AG04450 (cell line): ENCODE measurements around the gene ADORA1. TPM values are rescaled to one million over a fixed set of nuclear protein-coding genes. Genes with fewer than 3 reads are reported as not detected.

ENCODE experiments used
- CTCF ChIA-PET: fragments of 300-600, 350-600 bp; formaldehyde crosslinking; extraction: SDS; loops from one replicate; lab custom pipeline; 2022; ENCODE audit warnings: antibody characterized with exemption, inconsistent platforms; lab: Charles Lee
- POLR2A ChIA-PET: fragments of 350-600 bp; formaldehyde crosslinking; extraction: SDS; loops from one replicate; lab custom pipeline; 2021; ENCODE audit warnings: antibody characterized with exemption, inconsistent platforms; lab: Yijun Ruan, JAX
- DNase-seq: peaks from one replicate; pipeline ENCODE4 v3.0.0-alpha.2; 2011; ENCODE audit warnings: low read depth, low spot score
- H3K27ac ChIP-seq: one replicate; pipeline ENCODE4 v1.5.1; 2012; ENCODE audit warnings: low read depth, low read length, control low read depth
- H3K27me3 ChIP-seq: one replicate; pipeline ENCODE4 v1.6.0; 2012; ENCODE audit warnings: low read length; ENCODE audit not compliant: control insufficient read depth, insufficient read depth
- H3K4me3 ChIP-seq: 2 replicates; pipeline ENCODE4 v1.5.1; 2011; ENCODE audit warnings: mild to moderate bottlenecking, low read depth, low read length, control low read depth
- H3K9me3 ChIP-seq: 2 replicates; pipeline ENCODE4 v1.5.1; 2012; ENCODE audit warnings: low read length; ENCODE audit not compliant: control insufficient read depth, insufficient read depth
- polyA plus RNA-seq: library from polyadenylated mRNA; depleted of rRNA; stranded (reverse); fragments of >200 nt; gene quantifications from 2 replicates; pipeline ENCODE4 v1.2.3, GENCODE V29; 2011
- TF ChIP-seq, protein P1 (sequence below): IDR thresholded peaks from 2 replicates; pipeline ENCODE4 v1.5.1; 2011; ENCODE audit warnings: low read depth, low read length, control low read depth, inconsistent platforms

The ADORA1 gene
- polyA plus RNA-seq, 1 experiment, result 1.7 TPM

DNA sequence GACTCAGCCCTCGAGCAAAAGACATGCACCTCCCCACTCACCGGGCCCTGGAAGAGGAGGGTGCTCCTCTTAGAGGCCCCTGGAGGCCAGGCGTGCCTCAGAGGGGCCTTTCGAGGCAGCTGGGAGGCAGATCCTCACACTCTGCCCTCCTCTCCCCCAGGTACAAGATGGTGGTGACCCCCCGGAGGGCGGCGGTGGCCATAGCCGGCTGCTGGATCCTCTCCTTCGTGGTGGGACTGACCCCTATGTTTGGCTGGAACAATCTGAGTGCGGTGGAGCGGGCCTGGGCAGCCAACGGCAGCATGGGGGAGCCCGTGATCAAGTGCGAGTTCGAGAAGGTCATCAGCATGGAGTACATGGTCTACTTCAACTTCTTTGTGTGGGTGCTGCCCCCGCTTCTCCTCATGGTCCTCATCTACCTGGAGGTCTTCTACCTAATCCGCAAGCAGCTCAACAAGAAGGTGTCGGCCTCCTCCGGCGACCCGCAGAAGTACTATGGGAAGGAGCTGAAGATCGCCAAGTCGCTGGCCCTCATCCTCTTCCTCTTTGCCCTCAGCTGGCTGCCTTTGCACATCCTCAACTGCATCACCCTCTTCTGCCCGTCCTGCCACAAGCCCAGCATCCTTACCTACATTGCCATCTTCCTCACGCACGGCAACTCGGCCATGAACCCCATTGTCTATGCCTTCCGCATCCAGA lies 37.7 kb downstream of the ADORA1 start:
- peaks cover 37% of the 10 kb centered on the region for H3K27me3 ChIP-seq
- no peaks in the 10 kb centered on the region; the same call in 1 of the 2 replicates for H3K9me3 ChIP-seq
- no peak for DNase-seq
- H3K27ac ChIP-seq, result no peak overlapping the region
- CTCF ChIA-PET, result interaction anchor here (0.6 to 3.2 kb wide), 2 partner anchors 51 to 172 kb away, joined by 3 to 15 read pairs; no protein-coding TSS in a partner anchor
- H3K4me3 ChIP-seq, result no peak overlapping the region
- POLR2A ChIA-PET, result no interaction called here
- TF ChIP-seq, protein P1, sequence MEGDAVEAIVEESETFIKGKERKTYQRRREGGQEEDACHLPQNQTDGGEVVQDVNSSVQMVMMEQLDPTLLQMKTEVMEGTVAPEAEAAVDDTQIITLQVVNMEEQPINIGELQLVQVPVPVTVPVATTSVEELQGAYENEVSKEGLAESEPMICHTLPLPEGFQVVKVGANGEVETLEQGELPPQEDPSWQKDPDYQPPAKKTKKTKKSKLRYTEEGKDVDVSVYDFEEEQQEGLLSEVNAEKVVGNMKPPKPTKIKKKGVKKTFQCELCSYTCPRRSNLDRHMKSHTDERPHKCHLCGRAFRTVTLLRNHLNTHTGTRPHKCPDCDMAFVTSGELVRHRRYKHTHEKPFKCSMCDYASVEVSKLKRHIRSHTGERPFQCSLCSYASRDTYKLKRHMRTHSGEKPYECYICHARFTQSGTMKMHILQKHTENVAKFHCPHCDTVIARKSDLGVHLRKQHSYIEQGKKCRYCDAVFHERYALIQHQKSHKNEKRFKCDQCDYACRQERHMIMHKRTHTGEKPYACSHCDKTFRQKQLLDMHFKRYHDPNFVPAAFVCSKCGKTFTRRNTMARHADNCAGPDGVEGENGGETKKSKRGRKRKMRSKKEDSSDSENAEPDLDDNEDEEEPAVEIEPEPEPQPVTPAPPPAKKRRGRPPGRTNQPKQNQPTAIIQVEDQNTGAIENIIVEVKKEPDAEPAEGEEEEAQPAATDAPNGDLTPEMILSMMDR, result no peak

DNA sequence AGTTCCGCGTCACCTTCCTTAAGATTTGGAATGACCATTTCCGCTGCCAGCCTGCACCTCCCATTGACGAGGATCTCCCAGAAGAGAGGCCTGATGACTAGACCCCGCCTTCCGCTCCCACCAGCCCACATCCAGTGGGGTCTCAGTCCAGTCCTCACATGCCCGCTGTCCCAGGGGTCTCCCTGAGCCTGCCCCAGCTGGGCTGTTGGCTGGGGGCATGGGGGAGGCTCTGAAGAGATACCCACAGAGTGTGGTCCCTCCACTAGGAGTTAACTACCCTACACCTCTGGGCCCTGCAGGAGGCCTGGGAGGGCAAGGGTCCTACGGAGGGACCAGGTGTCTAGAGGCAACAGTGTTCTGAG lies 38.3 kb downstream of the ADORA1 start:
- Histone ChIP-seq H3K9me3 (no peaks in the 10 kb centered on the region; the same call in 1 of the 2 replicates), H3K27me3 (peaks cover 34% of the 10 kb centered on the region), H3K4me3 (no peak overlapping the region), H3K27ac (no peak overlapping the region)
- DNase-seq, result no peak
- TF ChIP-seq, protein P1, result no peak
- ChIA-PET CTCF (interaction anchor here (1.0 to 3.2 kb wide), 2 partner anchors 51 to 101 kb away, joined by 3 to 15 read pairs; no protein-coding TSS in a partner anchor), POLR2A (no interaction called here)

DNA sequence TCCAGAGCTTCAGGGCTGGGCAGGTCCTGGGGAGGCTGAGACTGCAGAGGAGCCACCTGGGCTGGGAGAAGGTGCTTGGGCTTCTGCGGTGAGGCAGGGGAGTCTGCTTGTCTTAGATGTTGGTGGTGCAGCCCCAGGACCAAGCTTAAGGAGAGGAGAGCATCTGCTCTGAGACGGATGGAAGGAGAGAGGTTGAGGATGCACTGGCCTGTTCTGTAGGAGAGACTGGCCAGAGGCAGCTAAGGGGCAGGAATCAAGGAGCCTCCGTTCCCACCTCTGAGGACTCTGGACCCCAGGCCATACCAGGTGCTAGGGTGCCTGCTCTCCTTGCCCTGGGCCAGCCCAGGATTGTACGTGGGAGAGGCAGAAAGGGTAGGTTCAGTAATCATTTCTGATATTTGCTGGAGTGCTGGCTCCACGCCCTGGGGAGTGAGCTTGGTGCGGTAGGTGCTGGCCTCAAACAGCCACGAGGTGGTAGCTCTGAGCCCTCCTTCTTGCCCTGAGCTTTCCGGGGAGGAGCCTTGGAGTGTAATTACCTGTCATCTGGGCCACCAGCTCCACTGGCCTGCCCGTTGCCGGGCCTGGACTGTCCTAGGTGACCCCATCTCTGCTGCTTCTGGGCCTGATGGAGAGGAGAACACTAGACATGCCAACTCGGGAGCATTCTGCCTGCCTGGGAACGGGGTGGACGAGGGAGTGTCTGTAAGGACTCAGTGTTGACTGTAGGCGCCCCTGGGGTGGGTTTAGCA lies 38.8 kb downstream of the ADORA1 start:
- peaks cover 32% of the 10 kb centered on the region for H3K27me3 ChIP-seq
- TF ChIP-seq, protein P1, result peak; percentile 35
- peaks cover 2% of the 10 kb centered on the region; the same call in 1 of the 2 replicates for H3K9me3 ChIP-seq
- DNase-seq, result no peak
- ChIA-PET POLR2A (no interaction called here), CTCF (interaction anchor here (1.0 to 3.2 kb wide), 2 partner anchors 50 to 101 kb away, joined by 3 to 15 read pairs; no protein-coding TSS in a partner anchor)
- no peak overlapping the region for H3K27ac ChIP-seq
- H3K4me3 ChIP-seq, result no peak overlapping the region

DNA sequence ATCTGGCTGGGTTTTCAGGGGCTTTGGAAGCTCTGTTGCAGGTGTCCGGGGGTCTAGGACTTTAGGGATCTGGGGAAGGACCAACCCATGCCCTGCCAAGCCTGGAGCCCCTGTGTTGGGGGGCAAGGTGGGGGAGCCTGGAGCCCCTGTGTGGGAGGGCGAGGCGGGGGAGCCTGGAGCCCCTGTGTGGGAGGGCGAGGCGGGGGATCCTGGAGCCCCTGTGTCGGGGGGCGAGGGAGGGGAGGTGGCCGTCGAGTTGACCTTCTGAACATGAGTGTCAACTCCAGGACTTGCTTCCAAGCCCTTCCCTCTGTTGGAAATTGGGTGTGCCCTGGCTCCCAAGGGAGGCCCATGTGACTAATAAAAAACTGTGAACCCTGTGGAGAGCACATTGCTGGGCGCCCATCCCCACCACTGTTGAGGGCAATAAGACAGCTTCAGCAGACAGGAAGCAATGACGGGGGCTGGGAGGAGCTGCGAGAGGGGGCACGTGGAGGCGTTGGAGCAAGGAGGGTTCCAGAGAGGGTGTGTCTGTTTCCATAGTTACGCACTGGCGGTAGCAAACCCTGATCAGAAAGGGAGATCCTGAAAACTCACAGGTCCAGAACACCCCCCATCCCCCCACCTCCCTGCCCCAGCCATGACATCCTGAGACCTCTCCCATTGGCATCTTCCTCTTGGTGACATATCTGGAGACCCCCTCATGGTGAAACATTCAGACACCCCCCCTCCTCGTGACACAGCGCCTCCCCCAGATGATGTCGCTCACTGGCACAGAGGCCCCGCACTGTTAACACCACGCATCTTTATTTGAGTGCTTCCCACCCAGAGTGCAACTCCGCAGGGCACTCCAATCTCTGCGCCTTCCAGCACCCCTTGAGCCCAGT lies 39.7 kb downstream of the ADORA1 start:
- H3K9me3 ChIP-seq, result peaks cover 5% of the 10 kb centered on the region; the same call in 1 of the 2 replicates
- H3K27me3 ChIP-seq, result peaks cover 27% of the 10 kb centered on the region
- POLR2A ChIA-PET, result no interaction called here
- DNase-seq, result no peak
- TF ChIP-seq, protein P1, result no peak
- no peak overlapping the region for H3K4me3 ChIP-seq
- CTCF ChIA-PET, result interaction anchor here (1.0 to 3.2 kb wide), 2 partner anchors 49 to 100 kb away, joined by 3 to 15 read pairs; no protein-coding TSS in a partner anchor
- no peak overlapping the region for H3K27ac ChIP-seq
